GM19468 (cell line): ENCODE data around the gene EIF3C.
"Not testable (repeated sequence)": the region's sequence is repeated elsewhere in the genome, so short reads cannot be mapped to it uniquely, and the experiment has no call there.

Source experiments
- ATAC-seq: cut with Tn5 transposase; IDR thresholded peaks from one replicate; pipeline ENCODE4 v1.9.1; 2021; ENCODE audit warnings: mild to moderate bottlenecking, moderate library complexity, moderate number of reproducible peaks; ENCODE audit not compliant: unreplicated experiment; ENCODE audit errors: extremely low read depth

The EIF3C gene

GRCh38 chr16:28711220-28712083, at the start of gene EIF3C:
EIF3C (plus strand) TSS chr16:28711464; CDS start chr16:28711687, 223 bp downstream.
- peak; percentile 76 for ATAC-seq

- not testable (repeated sequence) for ATAC-seq
These were observed 45.0 kb upstream of the EIF3C start for GRCh38 chr16:28666264-28666663.

- not testable (repeated sequence) for ATAC-seq
These were observed 43.8 kb upstream of the EIF3C start for GRCh38 chr16:28667480-28667879.

GRCh38 chr16:28668199-28668598, 43.1 kb upstream of the EIF3C start:
- not testable (repeated sequence) for ATAC-seq

GRCh38 chr16:28688327-28688952, 22.8 kb upstream of the EIF3C start:
- ATAC-seq, result not testable (repeated sequence)

- ATAC-seq, result not testable (repeated sequence)
These were observed 21.8 kb upstream of the EIF3C start for GRCh38 chr16:28689425-28689824.

GRCh38 chr16:28691722-28692121, 19.5 kb upstream of the EIF3C start:
- not testable (repeated sequence) for ATAC-seq

- not testable (repeated sequence) for ATAC-seq
These were observed 17.9 kb upstream of the EIF3C start for GRCh38 chr16:28693257-28693950.

GRCh38 chr16:28699792-28700191, 11.5 kb upstream of the EIF3C start:
- not testable (repeated sequence) for ATAC-seq

- not testable (repeated sequence) for ATAC-seq
These were observed 10.9 kb upstream of the EIF3C start for GRCh38 chr16:28700349-28700748.

GRCh38 chr16:28701384-28701783, 9.9 kb upstream of the EIF3C start:
- not testable (repeated sequence) for ATAC-seq

- ATAC-seq, result not testable (repeated sequence)
These were observed 7.0 kb upstream of the EIF3C start for GRCh38 chr16:28704246-28704645.

- not testable (repeated sequence) for ATAC-seq
These were observed 11.8 kb downstream of the EIF3C start for GRCh38 chr16:28722852-28723650.

- ATAC-seq, result not testable (repeated sequence)
These were observed 20.0 kb downstream of the EIF3C start for GRCh38 chr16:28731253-28731652.

- ATAC-seq, result not testable (repeated sequence)
These were observed 21.3 kb downstream of the EIF3C start for GRCh38 chr16:28732455-28733124.

GRCh38 chr16:28739787-28740186, 28.5 kb downstream of the EIF3C start:
- not testable (repeated sequence) for ATAC-seq

- ATAC-seq, result not testable (repeated sequence)
These were observed 29.4 kb downstream of the EIF3C start for GRCh38 chr16:28740631-28741030.

- ATAC-seq, result not testable (repeated sequence)
These were observed 30.0 kb downstream of the EIF3C start for GRCh38 chr16:28741295-28741694.

- not testable (repeated sequence) for ATAC-seq
These were observed 35.5 kb downstream of the EIF3C start for GRCh38 chr16:28746618-28747350.
